ENCODE measurements around the gene ABLIM1.
A peak's percentile ranks its signal among the peaks of the same experiment; 100 is the strongest.

DNA sequence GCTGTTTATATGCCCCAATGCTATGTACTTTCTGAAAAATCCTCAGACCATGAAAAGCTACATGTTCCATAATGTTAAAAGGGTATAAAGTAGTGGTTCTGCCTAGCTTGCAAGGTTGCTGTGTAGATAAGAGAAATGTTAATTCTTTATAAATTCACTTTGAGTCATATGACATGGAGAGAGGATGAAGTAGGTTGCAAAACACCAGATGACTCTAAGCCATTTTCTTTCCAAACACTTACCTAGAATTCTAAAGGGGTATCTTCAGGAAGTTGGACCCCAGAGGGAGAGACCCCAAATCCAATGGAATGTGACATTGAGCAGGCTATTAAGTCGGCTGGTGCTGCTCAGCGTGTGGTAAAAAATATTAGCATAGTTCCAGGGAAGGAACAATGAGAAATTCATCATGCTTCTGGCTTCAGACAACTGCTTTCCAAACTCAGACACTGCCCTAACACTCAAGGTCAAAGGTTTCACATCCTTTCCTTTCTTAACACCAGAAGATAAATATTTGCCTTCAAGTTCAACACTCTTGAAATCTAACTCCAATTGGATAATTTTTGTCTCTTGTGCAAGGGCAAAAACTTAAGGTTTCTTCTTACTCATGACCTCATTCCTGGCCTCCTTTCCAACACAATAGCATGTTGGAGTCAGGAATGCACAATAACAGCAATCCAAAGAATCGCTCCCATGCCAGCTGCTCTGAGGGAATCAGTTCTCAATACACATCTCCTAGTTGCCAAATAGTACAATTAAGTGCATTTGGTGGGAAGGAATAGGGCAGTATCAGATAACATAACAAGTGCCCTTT, 153.1 kb downstream of the ABLIM1 start:
- TF ChIP-seq POLR2A (IDR thresholded peaks at IDR 0.05), result no peak
- TF ChIP-seq, protein P1, sequence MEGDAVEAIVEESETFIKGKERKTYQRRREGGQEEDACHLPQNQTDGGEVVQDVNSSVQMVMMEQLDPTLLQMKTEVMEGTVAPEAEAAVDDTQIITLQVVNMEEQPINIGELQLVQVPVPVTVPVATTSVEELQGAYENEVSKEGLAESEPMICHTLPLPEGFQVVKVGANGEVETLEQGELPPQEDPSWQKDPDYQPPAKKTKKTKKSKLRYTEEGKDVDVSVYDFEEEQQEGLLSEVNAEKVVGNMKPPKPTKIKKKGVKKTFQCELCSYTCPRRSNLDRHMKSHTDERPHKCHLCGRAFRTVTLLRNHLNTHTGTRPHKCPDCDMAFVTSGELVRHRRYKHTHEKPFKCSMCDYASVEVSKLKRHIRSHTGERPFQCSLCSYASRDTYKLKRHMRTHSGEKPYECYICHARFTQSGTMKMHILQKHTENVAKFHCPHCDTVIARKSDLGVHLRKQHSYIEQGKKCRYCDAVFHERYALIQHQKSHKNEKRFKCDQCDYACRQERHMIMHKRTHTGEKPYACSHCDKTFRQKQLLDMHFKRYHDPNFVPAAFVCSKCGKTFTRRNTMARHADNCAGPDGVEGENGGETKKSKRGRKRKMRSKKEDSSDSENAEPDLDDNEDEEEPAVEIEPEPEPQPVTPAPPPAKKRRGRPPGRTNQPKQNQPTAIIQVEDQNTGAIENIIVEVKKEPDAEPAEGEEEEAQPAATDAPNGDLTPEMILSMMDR (IDR thresholded peaks at IDR 0.05), result no peak
- no peak for TF ChIP-seq EP300 (IDR thresholded peaks at IDR 0.05)
- peak in 2 of 3 donors; percentile 44 to 79 for TF ChIP-seq POLR2AphosphoS5 (IDR thresholded peaks at IDR 0.05)

Measured in suprapubic skin (tissue), 4 donors.